GM12892 (cell line): Measurements from ENCODE around the gene RADIL.

Experiments used
- POLR2A ChIP-seq: IDR thresholded peaks from 2 replicates; pipeline ENCODE4 v1.6.1; 2011; ENCODE audit warnings: low read depth, low read length, control low read depth
- POLR2AphosphoS5 ChIP-seq: IDR thresholded peaks from 2 replicates; pipeline ENCODE4 v1.6.1; 2011; ENCODE audit warnings: low read depth, low read length, control low read depth
- TAF1 ChIP-seq: IDR thresholded peaks from 2 replicates; pipeline ENCODE4 v1.6.1; 2011; ENCODE audit warnings: low read depth, mild to moderate bottlenecking, control low read depth, low read length, borderline replicate concordance

DNA sequence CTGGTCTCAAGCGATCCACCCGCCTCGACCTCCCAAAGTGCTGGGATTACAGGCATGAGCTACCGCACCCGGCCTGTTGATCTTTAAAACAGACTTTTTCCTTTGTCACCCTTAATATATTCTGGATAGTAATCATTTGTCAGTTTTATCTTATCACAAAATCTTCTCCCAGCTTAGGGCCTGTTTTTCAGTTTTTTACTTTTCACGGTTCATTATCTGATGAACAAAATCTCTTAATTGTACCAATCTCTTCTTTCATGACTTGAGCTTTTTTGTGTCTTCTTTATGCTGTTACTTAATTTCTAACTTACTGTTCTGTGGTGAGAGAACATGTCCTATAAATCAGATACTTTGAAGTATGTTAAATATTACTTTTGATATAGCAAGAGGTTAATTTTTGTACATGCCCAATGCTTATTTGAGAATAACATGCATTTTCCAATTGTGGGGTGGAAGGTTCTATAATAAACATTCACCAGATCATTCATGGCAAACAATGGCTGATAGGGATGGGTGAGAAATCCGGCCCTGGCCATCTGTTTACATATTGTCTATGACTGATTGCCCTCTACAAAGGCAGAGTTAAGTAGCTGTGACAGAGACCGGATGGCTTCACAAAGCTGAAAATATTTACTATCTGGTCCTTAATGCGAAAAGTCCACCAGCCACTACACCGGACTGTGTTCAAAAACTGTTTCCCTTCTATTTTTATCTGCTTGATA lies 27.0 kb downstream of the RADIL start:
- TF ChIP-seq POLR2A (no peak), POLR2AphosphoS5 (no peak), TAF1 (no peak)
